HG03439 (cell line): ENCODE data around the gene ZSWIM3.

Experiments used
- ATAC-seq: cut with Tn5 transposase; IDR thresholded peaks from one replicate; pipeline ENCODE4 v1.9.1; 2021; ENCODE audit warnings: mild to moderate bottlenecking, moderate library complexity; ENCODE audit not compliant: unreplicated experiment

The ZSWIM3 gene

GRCh38 chr20:45927071-45927878 lies 69.9 kb downstream of the ZSWIM3 start:
- ATAC-seq, result no peak
